Mammary epithelial cell (primary cell): ENCODE measurements around the gene C3orf20.

Experiments used
- EZH2 ChIP-seq: IDR thresholded peaks from 2 replicates; pipeline ENCODE4 v1.6.1; 2012; ENCODE audit warnings: low read length, inconsistent platforms, borderline replicate concordance
- TF ChIP-seq, protein P1 (sequence below), 2 donors: IDR thresholded peaks in 1 of 2; conservative IDR thresholded peaks in 1 of 2; 2 replicates each; pipeline ENCODE4 v1.5.1; 2011 to 2012; ENCODE audit warnings: inconsistent platforms in 2 of 2, low read length in 2 of 2, mild to moderate bottlenecking in 2 of 2, control low read depth in 1 of 2, low read depth in 1 of 2; ENCODE audit not compliant: insufficient read depth in 1 of 2; ENCODE audit errors: extremely low read depth in 1 of 2

DNA sequence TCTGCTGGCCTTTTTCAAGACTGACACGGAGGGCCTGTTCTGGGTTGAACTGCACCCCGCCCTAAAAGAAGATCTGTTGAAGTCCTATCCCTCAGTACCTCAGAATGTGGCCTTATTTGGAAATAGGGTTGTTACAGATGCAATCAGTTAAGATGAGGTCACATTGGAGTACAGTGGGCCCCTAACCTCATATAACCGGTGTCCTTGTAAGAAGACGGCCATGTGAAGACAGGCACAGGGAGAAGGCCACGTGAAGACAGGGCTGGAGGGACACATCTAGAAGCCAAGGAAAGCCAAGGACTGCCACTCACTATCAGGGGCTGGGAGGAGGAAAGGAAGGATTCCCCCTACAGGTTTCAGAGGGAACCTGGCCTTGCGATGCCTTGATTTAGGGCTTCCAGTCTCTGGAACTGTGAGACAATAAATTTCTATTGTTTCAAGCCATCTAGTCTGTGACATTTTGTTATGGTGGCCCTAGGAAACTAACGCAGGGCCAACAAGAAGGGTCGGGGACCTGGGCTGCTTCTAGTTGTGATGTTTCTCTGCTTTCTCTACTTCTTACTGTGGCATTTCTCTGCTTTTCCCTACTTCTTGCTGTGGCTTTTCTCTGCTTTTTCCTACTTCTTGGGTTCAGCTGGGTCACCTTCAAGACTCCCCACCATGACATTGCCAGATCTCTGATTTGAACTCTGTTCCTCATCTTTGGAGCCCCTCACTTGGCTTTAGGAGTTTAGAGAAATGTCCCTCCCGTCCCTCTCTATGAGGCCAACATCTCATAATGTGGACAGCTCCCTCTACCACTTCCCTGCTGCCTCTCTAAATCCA is 28.1 kb upstream of the C3orf20 start:
- TF ChIP-seq, protein P1, sequence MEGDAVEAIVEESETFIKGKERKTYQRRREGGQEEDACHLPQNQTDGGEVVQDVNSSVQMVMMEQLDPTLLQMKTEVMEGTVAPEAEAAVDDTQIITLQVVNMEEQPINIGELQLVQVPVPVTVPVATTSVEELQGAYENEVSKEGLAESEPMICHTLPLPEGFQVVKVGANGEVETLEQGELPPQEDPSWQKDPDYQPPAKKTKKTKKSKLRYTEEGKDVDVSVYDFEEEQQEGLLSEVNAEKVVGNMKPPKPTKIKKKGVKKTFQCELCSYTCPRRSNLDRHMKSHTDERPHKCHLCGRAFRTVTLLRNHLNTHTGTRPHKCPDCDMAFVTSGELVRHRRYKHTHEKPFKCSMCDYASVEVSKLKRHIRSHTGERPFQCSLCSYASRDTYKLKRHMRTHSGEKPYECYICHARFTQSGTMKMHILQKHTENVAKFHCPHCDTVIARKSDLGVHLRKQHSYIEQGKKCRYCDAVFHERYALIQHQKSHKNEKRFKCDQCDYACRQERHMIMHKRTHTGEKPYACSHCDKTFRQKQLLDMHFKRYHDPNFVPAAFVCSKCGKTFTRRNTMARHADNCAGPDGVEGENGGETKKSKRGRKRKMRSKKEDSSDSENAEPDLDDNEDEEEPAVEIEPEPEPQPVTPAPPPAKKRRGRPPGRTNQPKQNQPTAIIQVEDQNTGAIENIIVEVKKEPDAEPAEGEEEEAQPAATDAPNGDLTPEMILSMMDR (conservative IDR thresholded peaks at IDR 0.05 in 1 of 2, IDR thresholded peaks at IDR 0.05 in 1 of 2; ENCODE audit: extremely low read depth in 1 of 2, insufficient read depth in 1 of 2, low read depth in 1 of 2, low read length in 2 of 2): no peak
- TF ChIP-seq EZH2: no peak
